Activated B cell treated with CpG ODN at 0.5 μM for 24 hours (primary cell): ENCODE data around the gene VTA1. TPM values are rescaled to one million over a fixed set of nuclear protein-coding genes. Genes with fewer than 3 reads are reported as not detected.

Source experiments
- ATAC-seq: fragments of 200-7000 bp; cut with Tn5 transposase; one replicate; pipeline ENCODE4 v1.10.0; 2021; ENCODE audit warnings: low read depth, mild to moderate bottlenecking, moderate library complexity
- CTCF ChIA-PET: fragments of 350-600 bp; sonication (Branson Sonifier 250); formaldehyde crosslinking; loops from one replicate; lab custom pipeline; 2021; ENCODE audit warnings: antibody characterized with exemption; lab: Charles Lee
- POLR2A ChIA-PET: fragments of 350-600 bp; sonication (Branson Sonifier 250); formaldehyde crosslinking; loops from one replicate; lab custom pipeline; 2021; ENCODE audit warnings: antibody characterized with exemption; lab: Charles Lee
- DNase-seq: peaks from one replicate; pipeline ENCODE4 v3.0.0; 2022
- H3K27ac Mint-ChIP-seq: one replicate; pipeline ENCODE4 v1.8.0; 2020; ENCODE audit warnings: mixed read lengths
- H3K27me3 Mint-ChIP-seq: one replicate; pipeline ENCODE4 v1.8.0; 2021; ENCODE audit warnings: mixed read lengths
- H3K36me3 Mint-ChIP-seq: one replicate; pipeline ENCODE4 v1.8.0; 2021; ENCODE audit warnings: low read depth, mixed read lengths
- H3K4me1 Mint-ChIP-seq: one replicate; pipeline ENCODE4 v1.8.0; 2021; ENCODE audit warnings: mixed read lengths
- H3K4me3 Mint-ChIP-seq: one replicate; pipeline ENCODE4 v1.8.0; 2020; ENCODE audit warnings: mild to moderate bottlenecking, mixed read lengths
- H3K9me3 Mint-ChIP-seq: one replicate; pipeline ENCODE4 v1.8.0; 2020; ENCODE audit warnings: mixed read lengths
- CTCF ChIP-seq: fragments of 200-600 bp; IDR thresholded peaks from one replicate; pipeline ENCODE4 v1.8.0; 2022; ENCODE audit warnings: antibody characterized with exemption, mild to moderate bottlenecking
- intact Hi-C: fragments of 100-400 bp; cut with micrococcal nuclease; formaldehyde crosslinking; loops from one replicate; pipeline ENCODE4 v1.15.1; 2024
- total RNA-seq: library from RNA; stranded (reverse); gene quantifications from 2 replicates; pipeline ENCODE4 v1.2.3, GENCODE V29; 2022

VTA1 gene
- total RNA-seq, 1 donor from 2014 or later: 30.3 TPM

- H3K27me3 Mint-ChIP-seq: peaks cover 9% of the 10 kb centered on the region
- intact Hi-C loops: no loop called here
- ChIA-PET POLR2A (no interaction called here), CTCF (no interaction called here)
- peaks cover 4% of the 10 kb centered on the region for H3K4me1 Mint-ChIP-seq
- H3K27ac Mint-ChIP-seq: no peak overlapping the region
- no peak for TF ChIP-seq CTCF
- ATAC-seq: no peak
- H3K4me3 Mint-ChIP-seq: no peak overlapping the region
- no peaks in the 10 kb centered on the region for H3K9me3 Mint-ChIP-seq
- DNase-seq: no peak
- no peaks in the 10 kb centered on the region for H3K36me3 Mint-ChIP-seq
Observed at GRCh38 chr6:142235791-142236190, 88.7 kb downstream of the VTA1 start.

GRCh38 chr6:142236691-142237090 is 89.6 kb downstream of the VTA1 start:
- Mint-ChIP-seq H3K9me3 (no peaks in the 10 kb centered on the region), H3K27ac (no peak overlapping the region), H3K36me3 (no peaks in the 10 kb centered on the region), H3K4me3 (no peak overlapping the region), H3K27me3 (peaks cover 9% of the 10 kb centered on the region), H3K4me1 (peaks cover 4% of the 10 kb centered on the region)
- ChIA-PET POLR2A (no interaction called here), CTCF (no interaction called here)
- intact Hi-C loops: no loop called here
- no peak for TF ChIP-seq CTCF
- no peak for DNase-seq
- ATAC-seq: no peak

GRCh38 chr6:142238881-142239280 is 91.8 kb downstream of the VTA1 start:
- no peaks in the 10 kb centered on the region for H3K36me3 Mint-ChIP-seq
- no peaks in the 10 kb centered on the region for H3K4me1 Mint-ChIP-seq
- DNase-seq: no peak
- intact Hi-C loops: no loop called here
- H3K9me3 Mint-ChIP-seq: no peaks in the 10 kb centered on the region
- no peak overlapping the region for H3K4me3 Mint-ChIP-seq
- ChIA-PET CTCF (no interaction called here), POLR2A (no interaction called here)
- ATAC-seq: no peak
- TF ChIP-seq CTCF: no peak
- peaks cover 2% of the 10 kb centered on the region for H3K27me3 Mint-ChIP-seq
- H3K27ac Mint-ChIP-seq: no peak overlapping the region

GRCh38 chr6:142240179-142240578 is 93.1 kb downstream of the VTA1 start:
- no peak overlapping the region for H3K4me3 Mint-ChIP-seq
- H3K27me3 Mint-ChIP-seq: peaks cover 2% of the 10 kb centered on the region
- no peaks in the 10 kb centered on the region for H3K4me1 Mint-ChIP-seq
- H3K36me3 Mint-ChIP-seq: no peaks in the 10 kb centered on the region
- DNase-seq (no peak), ATAC-seq (no peak)
- POLR2A ChIA-PET: no interaction called here
- CTCF ChIA-PET: no interaction called here
- intact Hi-C loops: no loop called here
- no peak for TF ChIP-seq CTCF
- no peaks in the 10 kb centered on the region for H3K9me3 Mint-ChIP-seq
- H3K27ac Mint-ChIP-seq: no peak overlapping the region

- Mint-ChIP-seq H3K36me3 (no peaks in the 10 kb centered on the region), H3K27me3 (peaks cover 4% of the 10 kb centered on the region), H3K4me3 (no peak overlapping the region), H3K4me1 (no peaks in the 10 kb centered on the region), H3K27ac (no peak overlapping the region), H3K9me3 (no peaks in the 10 kb centered on the region)
- ATAC-seq (no peak), DNase-seq (no peak)
- TF ChIP-seq CTCF: no peak
- ChIA-PET POLR2A (no interaction called here), CTCF (no interaction called here)
- intact Hi-C loops: no loop called here
Observed at GRCh38 chr6:142241061-142241460, 94.0 kb downstream of the VTA1 start.
